PFSK-1 (cell line): Measurements from ENCODE around the gene GRIN3A.

ENCODE experiments used
- FOXP2 ChIP-seq: optimal IDR thresholded peaks from 2 replicates; pipeline ENCODE3; 2011; ENCODE audit warnings: borderline replicate concordance, control low read depth, inconsistent platforms; ENCODE audit not compliant: insufficient read depth; ENCODE audit errors: extremely low read length, extremely low read depth
- POLR2AphosphoS5 ChIP-seq: IDR thresholded peaks from 2 replicates; pipeline ENCODE4 v1.6.1; 2012; ENCODE audit warnings: low read depth, mild to moderate bottlenecking, control low read depth, low read length, moderate library complexity
- SIN3A ChIP-seq: IDR thresholded peaks from 2 replicates; pipeline ENCODE4 v1.6.1; 2012; ENCODE audit warnings: mild to moderate bottlenecking, low read length, moderate library complexity, borderline replicate concordance; ENCODE audit not compliant: insufficient read depth
- TAF1 ChIP-seq: IDR thresholded peaks from 2 replicates; pipeline ENCODE4 v1.6.1; 2012; ENCODE audit warnings: low read length, control low read depth, borderline replicate concordance; ENCODE audit not compliant: insufficient read depth
- TF ChIP-seq, protein P1 (sequence below), 2 experiments: IDR thresholded peaks; 2 replicates each; pipeline versions ENCODE4 v1.6.1 to v1.8.0; 2011 to 2012; ENCODE audit warnings: low read depth in 2 of 2, low read length in 2 of 2, control low read depth in 1 of 2, inconsistent platforms in 1 of 2, mild to moderate bottlenecking in 1 of 2, moderate library complexity in 1 of 2; ENCODE audit not compliant: insufficient read depth in 1 of 2

The GRIN3A gene

DNA sequence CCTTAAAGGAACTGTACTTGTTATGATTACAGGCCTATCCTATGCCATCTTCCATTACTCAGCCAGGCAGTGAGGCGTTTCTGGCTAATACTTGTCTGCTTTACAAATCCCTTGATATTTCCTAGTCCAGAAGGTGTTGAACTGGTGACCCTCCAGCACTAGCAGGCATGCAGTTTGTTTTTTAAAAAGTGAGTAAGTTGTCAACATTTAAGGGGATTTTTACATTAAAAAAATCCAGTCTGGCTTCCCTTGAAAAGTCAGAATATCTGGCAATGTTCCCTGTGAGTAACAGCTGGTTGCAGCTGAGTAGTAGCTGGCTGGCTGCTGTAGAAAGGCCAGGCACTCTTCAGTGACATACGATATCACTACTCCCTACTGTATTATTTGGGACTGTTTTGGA, 21.8 kb downstream of the GRIN3A start:
- TF ChIP-seq TAF1 (no peak), POLR2AphosphoS5 (no peak), FOXP2 (no peak), SIN3A (no peak)
- TF ChIP-seq, protein P1, sequence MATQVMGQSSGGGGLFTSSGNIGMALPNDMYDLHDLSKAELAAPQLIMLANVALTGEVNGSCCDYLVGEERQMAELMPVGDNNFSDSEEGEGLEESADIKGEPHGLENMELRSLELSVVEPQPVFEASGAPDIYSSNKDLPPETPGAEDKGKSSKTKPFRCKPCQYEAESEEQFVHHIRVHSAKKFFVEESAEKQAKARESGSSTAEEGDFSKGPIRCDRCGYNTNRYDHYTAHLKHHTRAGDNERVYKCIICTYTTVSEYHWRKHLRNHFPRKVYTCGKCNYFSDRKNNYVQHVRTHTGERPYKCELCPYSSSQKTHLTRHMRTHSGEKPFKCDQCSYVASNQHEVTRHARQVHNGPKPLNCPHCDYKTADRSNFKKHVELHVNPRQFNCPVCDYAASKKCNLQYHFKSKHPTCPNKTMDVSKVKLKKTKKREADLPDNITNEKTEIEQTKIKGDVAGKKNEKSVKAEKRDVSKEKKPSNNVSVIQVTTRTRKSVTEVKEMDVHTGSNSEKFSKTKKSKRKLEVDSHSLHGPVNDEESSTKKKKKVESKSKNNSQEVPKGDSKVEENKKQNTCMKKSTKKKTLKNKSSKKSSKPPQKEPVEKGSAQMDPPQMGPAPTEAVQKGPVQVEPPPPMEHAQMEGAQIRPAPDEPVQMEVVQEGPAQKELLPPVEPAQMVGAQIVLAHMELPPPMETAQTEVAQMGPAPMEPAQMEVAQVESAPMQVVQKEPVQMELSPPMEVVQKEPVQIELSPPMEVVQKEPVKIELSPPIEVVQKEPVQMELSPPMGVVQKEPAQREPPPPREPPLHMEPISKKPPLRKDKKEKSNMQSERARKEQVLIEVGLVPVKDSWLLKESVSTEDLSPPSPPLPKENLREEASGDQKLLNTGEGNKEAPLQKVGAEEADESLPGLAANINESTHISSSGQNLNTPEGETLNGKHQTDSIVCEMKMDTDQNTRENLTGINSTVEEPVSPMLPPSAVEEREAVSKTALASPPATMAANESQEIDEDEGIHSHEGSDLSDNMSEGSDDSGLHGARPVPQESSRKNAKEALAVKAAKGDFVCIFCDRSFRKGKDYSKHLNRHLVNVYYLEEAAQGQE (IDR thresholded peaks at IDR 0.05; ENCODE audit: insufficient read depth in 1 of 2, low read depth in 2 of 2, low read length in 2 of 2): no peak

DNA sequence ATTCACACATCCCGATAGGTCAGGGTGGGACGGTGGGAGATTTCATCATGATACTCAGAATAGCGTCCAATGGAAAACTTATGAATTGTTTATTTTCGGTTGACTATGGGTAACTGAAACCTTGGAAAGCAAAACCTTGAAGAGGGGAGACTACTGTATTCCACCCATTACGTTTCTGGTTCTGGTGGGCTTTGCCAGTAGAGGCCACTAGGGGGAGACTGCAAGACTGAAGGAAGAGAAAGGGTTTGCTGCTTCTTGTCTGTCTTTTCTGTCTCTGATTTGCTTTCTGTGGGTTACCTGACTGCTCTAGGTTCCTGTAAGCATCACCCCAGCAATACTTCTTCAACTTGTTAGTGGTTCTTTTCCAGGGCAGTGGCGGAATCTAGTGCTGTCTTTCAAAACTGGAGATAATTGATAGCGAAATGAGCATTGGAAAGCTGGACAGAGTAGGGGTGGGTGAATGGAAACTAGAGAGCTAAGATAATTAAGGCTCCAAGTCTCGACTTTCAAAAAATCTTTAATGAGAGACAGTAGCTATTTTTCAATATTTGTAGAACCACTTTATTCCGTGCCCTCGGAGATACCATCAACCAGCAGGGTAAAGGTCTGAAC, 27.0 kb downstream of the GRIN3A start:
- no peak for TF ChIP-seq POLR2AphosphoS5
- TF ChIP-seq SIN3A: no peak
- TF ChIP-seq FOXP2: no peak
- TF ChIP-seq, protein P1 (IDR thresholded peaks at IDR 0.05; ENCODE audit: insufficient read depth in 1 of 2, low read depth in 2 of 2, low read length in 2 of 2): no peak
- no peak for TF ChIP-seq TAF1

DNA sequence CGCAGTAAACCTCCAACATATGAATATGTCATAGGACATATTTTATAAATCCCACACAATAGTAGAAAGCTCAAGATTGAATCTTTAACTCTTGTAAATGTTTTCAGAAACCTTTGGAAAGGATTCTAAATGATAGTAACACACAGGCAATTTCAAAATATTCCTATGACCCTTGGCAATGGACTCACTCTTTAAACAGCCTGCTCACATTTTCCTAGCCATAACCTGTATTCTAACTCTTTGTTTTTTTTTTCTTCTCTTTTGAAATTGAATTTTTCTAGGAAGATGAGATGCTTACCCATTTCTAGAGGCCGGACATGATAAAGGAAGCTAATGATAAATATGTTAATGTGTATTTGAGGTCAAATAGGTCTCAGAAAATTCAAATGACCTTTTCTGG, 29.6 kb downstream of the GRIN3A start:
- TF ChIP-seq POLR2AphosphoS5 (no peak), SIN3A (no peak), FOXP2 (no peak), TAF1 (no peak)
- TF ChIP-seq, protein P1 (IDR thresholded peaks at IDR 0.05; ENCODE audit: insufficient read depth in 1 of 2, low read depth in 2 of 2, low read length in 2 of 2): no peak

DNA sequence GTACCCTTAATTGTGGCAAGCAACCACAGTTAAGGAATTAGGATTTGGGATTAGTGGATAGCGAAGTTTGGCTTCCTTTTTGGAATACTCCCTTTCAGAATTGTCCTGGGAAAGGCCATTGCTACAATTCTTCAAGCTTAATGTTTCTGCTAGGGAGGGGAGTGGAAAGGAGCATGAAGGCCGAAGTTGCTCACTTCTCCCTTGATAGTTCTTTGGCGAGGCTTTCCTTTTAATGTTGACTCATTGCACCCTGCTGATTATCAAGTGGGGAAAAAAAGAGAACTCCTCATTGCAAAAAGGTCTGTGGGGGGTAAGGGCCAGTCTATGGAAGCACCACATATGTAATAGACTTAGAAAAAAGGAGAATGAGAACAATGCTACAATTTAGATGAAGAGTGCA, 30.7 kb downstream of the GRIN3A start:
- TF ChIP-seq POLR2AphosphoS5: no peak
- TF ChIP-seq TAF1: no peak
- no peak for TF ChIP-seq SIN3A
- TF ChIP-seq, protein P1 (IDR thresholded peaks at IDR 0.05; ENCODE audit: insufficient read depth in 1 of 2, low read depth in 2 of 2, low read length in 2 of 2): no peak
- no peak for TF ChIP-seq FOXP2
